ENCODE data around the gene FBXW5. TPM values are rescaled to one million over a fixed set of nuclear protein-coding genes. Genes with fewer than 3 reads are reported as not detected.

FBXW5 gene
- total RNA-seq, 1 experiment from 2014 or later = 62.2 TPM

DNA sequence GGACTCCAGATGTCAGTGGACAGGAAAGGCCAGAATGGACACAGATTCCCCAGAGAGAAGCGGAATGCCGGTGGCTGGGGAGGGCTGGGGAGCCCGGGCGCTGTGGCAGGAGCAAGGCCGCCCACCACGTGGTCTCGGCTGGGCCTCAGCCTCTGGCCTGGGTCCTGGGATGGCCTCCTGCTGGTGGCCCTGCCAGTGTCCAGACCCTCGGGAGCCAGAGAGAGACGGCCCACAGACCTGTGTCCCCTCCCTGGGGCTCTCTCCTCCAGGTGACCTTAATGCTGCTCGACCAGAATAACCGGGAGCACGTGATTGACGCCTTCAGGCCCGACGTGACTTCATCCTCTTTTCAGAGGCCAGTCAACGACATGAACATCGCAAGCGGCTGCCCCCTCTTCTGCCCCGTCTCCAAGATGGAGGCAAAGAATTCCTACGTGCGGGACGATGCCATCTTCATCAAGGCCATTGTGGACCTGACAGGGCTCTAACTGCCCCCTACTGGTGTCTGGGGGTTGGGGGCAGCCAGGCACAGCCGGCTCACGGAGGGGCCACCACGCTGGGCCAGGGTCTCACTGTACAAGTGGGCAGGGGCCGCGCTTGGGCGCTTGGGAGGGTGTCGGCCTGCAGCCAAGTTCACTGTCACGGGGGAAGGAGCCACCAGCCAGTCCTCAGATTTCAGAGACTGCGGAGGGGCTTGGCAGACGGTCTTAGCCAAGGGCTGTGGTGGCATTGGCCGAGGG lies 19.0 kb downstream of the FBXW5 start:
- no peaks in the 10 kb centered on the region for H3K4me1 Mint-ChIP-seq
- TF ChIP-seq CTCF (conservative IDR thresholded peaks at IDR 0.05) = no peak; the same call in 2 of the 3 replicates
- WGBS (ENCODE audit: extremely low coverage, insufficient read length, low lambda C conversion rate) = no CpG with 5 or more reads among the region's 33 CpGs

More for the DNA sequence above, 19.0 kb downstream of the FBXW5 start:
- H4K91ac ChIP-seq (ENCODE audit: insufficient read length, low read depth, low read length) = no peak overlapping the region
- DNase-seq = peak; percentile 32
- no peak overlapping the region for H2AK5ac ChIP-seq (ENCODE audit: insufficient read length, low read length)
- no peak overlapping the region for H3K4ac ChIP-seq (ENCODE audit: low read depth, low read length)
- H2BK15ac ChIP-seq (ENCODE audit: low read depth, low read length) = no peak overlapping the region
- Mint-ChIP-seq H3K36me3 (ENCODE audit: insufficient read depth in 1 of 3, low read depth in 3 of 3) (peaks cover 18 to 67% (median 55%) of the 10 kb centered on the region in 3 experiments; a peak in 6 of 7 replicates), H3K4me3 (no peak overlapping the region), H3K27ac (no peak overlapping the region), H3K27me3 (ENCODE audit: low read depth) (no peaks in the 10 kb centered on the region), H3K9me3 (no peaks in the 10 kb centered on the region)
- no peak overlapping the region for H2AFZ ChIP-seq (ENCODE audit: low read length)
- H3K23me2 ChIP-seq (ENCODE audit: insufficient read length, low read depth, low read length, poor library complexity, severe bottlenecking) = no peaks in the 10 kb centered on the region
- H3K14ac ChIP-seq (ENCODE audit: insufficient read depth, low read length) = no peak overlapping the region
- H2BK5ac ChIP-seq (ENCODE audit: insufficient read length, low read length) = no peak overlapping the region
- no peak overlapping the region for H2BK120ac ChIP-seq (ENCODE audit: low read depth, low read length, poor library complexity, severe bottlenecking)
- no peaks in the 10 kb centered on the region for H3K9me3 ChIP-seq (ENCODE audit: control insufficient read depth, low read depth, low read length)
- H3K4me2 ChIP-seq (ENCODE audit: insufficient read depth, insufficient read length, low read length) = no peak overlapping the region
- H3K27me3 ChIP-seq (ENCODE audit: insufficient read depth, low read length) = no peaks in the 10 kb centered on the region
- no peak overlapping the region for H3T11ph ChIP-seq (ENCODE audit: low read length)
- no peaks in the 10 kb centered on the region for H3K79me2 ChIP-seq (ENCODE audit: insufficient read depth, low read length)
- no peak overlapping the region for H4K5ac ChIP-seq (ENCODE audit: insufficient read length, low read depth, low read length)
- no peak overlapping the region for H3K18ac ChIP-seq (ENCODE audit: insufficient read length, low read depth, low read length)
- no peak overlapping the region for H2BK20ac ChIP-seq (ENCODE audit: low read depth, low read length, poor library complexity, severe bottlenecking)
- no peak overlapping the region for H3K56ac ChIP-seq (ENCODE audit: insufficient read length, low read depth, low read length)
- H3K9ac ChIP-seq (ENCODE audit: extremely low read depth, insufficient read length, low read length) = no peak overlapping the region
- H3K79me1 ChIP-seq (ENCODE audit: insufficient read depth, low read depth, low read length, poor library complexity, severe bottlenecking) = no peaks in the 10 kb centered on the region
- H3K27ac ChIP-seq (ENCODE audit: insufficient read length, low read depth, low read length) = no peak overlapping the region
- H3K4me1 ChIP-seq (ENCODE audit: insufficient read depth, low read length) = no peaks in the 10 kb centered on the region
- no peaks in the 10 kb centered on the region for H4K20me1 ChIP-seq (ENCODE audit: control insufficient read depth, insufficient read depth, insufficient read length)
- H3K23ac ChIP-seq (ENCODE audit: insufficient read length, low read depth, low read length) = no peak overlapping the region
- H2BK12ac ChIP-seq (ENCODE audit: insufficient read length, low read depth, low read length) = no peak overlapping the region
- H4K8ac ChIP-seq (replicated peaks; ENCODE audit: insufficient read length, low read depth, low read length) = no peak overlapping the region
